GM21723 (cell line): ENCODE data around the gene USP2.

ENCODE experiments used
- ATAC-seq: cut with Tn5 transposase; IDR thresholded peaks from one replicate; pipeline ENCODE4 v1.9.1; 2021; ENCODE audit warnings: mild to moderate bottlenecking, moderate library complexity; ENCODE audit not compliant: unreplicated experiment

The USP2 gene

GRCh38 chr11:119363851-119364590 is 17.5 kb downstream of the USP2 start:
- no peak for ATAC-seq

DNA sequence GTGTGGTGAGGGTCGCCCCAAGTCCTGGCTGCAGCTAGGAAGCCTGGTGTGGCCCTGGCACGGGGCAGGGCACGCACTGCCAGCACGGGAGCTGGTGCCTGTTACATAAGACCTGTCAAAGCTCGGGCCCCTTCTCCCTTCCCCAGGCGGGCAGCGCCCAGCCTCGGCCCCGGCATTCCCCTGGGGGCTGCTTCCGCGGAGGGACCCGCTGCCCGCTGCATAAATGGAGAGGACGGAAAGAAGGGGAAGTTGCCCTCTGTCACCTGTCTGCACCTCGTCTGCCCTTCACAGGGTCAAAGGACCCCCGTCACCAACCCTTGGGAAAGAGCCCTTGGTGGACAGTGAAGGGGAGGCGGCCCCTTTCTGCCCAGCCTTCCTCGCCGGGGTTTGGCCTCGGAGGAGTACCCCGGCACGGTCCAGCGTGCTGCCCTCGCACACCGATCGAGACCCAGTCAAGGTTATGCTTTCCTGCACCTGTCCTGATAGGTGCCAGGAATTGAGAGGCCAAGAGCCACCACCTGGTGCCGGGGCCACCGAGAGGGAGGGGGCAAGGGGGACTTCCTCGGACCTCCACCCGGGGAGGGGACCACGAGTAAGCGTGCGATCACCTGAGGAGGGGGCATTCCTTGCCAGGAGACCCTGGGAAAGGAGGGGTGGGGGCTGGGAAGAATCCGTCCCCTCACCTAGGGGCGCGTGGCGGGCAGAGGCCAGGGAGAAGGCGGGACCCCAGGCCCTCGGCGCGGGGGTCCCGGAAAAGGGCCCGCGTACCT is 18.2 kb downstream of the USP2 start:
- ATAC-seq = no peak

DNA sequence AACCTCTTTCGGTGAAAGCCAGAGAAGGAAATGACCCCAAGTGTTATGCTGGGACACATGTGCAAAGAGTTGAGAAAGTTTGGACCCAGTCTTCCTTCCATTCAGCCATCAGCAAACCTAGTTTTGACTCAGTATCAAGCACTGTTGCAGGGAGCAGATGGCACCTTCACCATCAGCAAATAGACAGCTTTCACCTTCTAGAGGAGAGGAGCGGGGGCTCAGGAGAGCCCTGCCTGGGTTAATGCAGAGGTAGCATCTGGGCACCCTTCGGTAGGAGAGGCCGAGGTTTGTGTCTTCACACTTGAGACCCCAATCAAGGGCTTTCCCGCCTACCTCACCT is 18.8 kb downstream of the USP2 start:
- no peak for ATAC-seq

- no peak for ATAC-seq
Measured at GRCh38 chr11:119361941-119362725, 19.4 kb downstream of the USP2 start.

DNA sequence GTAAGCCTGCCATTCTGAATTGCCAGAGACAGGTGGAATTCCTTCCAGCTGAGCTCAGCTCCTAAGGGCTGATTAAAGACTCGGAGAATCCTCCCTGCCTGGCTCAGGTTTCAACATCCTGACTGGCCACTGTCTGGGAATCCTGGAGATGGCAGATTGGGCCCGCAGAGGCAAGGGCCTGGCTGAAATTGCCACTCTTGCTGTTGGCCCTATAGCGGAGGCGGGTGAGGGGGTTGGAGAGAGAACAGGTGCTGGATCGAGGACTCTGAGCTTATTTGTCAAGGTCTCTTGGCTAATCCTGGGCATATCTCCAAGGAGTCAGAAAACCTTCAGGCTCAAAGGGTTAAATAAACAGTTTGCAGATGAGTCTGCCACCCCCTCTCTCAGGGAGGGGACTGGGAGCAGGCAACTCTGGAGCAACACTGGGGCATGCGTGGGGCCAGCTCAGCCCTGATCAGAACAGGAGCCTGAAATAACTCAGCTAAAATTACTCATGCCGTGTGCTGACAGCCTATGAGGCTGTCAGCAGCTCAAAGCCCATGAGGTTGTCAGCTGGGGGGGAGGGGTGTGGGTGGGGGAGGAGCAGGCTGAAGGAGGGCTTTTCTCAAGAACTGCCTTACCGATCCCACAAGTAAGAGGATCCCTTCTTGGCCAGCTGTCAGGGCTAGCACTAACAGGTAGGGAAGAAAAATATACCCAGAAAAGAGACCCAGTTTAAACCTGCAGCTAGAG is 20.3 kb downstream of the USP2 start:
- ATAC-seq = no peak

DNA sequence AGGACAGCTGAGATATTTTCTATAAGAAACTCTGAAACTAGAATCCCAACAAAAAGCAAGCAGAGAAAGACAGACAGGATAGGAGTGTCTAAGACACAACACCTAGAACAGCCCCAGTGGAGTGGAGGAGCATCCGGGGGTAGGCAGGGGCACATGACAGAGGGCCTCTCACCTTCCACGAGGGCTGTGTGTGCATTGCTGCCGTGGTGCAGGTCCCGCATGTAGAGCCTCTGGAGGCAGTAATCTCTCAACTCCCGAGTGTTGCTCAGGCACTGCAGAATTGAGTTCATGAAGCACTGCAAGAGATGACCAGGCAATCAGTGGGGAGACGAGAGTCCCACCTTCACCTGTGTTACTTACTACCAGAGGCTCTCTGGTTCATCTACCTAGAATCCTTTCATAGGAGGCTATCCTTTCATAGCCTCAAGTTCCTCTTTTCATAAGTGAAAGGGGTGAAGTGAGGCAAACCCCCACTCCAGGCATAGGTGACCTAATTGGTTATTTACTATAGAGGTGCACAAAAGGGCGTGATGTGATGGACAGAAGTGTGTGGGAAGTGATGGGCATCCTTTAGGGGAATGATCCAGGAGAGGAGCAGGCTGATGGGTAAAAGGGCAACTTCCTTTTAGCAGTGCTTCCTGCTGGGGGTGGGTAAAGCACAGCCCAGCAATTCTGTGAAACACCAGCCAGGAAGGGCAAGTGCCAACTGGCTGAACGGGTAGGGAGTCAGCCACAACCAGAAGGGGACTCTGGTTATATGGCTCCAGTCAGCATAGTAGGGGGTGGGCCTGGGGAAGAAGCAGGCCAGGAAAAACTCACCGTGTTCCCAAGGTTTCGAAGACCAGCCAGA is 21.9 kb downstream of the USP2 start:
- no peak for ATAC-seq

DNA sequence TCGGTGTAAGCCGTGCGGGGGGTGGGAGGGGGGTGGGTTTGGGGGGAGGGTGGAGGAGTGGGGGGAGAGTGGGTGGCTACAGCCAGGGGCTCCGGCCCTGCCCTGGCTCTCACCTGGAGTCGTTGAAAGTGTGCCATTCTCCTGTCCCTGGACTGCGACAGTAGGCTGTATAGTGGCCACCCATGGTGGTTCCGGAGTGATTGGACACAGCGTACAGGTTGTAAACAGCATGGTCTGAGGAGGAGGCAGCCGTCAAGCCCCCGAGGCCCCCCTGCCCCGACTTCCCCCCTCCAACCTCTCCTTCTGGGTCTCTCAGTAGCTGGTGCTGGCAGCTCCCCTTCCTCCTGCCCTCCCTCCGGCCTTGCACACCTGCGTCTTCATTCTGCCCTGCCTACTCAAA is 24.4 kb downstream of the USP2 start:
- no peak for ATAC-seq

GRCh38 chr11:119356349-119357031 is 25.0 kb downstream of the USP2 start:
- ATAC-seq = peak; percentile 79

DNA sequence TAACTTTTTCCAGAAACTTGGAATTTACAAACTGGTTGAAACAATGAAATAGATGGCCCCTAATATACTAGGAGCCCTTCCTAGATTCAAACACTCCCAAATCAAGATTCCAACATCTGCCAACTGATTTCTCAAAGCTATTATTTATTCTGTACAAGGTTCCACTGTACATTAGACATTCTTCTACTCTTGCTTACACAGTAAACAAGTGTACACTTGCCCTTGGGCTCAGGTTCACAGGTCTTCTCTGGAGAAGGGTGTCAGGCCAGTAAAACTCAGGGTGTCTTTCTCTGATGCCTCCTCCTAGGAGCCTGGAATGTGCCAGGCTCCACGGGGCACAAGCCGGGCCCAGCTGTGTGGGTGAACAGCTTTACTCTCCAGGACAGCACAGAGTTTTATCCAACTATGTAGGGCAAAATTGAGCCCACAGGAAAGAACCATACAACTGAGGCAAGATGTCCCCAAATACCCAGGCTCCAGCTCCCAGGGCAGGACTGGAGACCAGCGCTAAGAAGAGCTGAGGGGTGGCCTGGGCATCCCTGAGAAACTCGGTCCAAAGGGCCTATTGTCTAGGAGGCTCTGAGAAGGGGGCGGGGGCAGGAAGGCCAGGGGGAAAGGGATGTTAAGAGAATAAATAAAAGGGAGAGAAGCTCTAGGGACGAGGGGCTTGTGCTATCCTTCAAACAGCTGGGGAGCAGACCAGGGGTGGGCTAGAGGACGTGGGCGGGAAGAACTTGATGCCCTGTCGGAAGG is 26.2 kb downstream of the USP2 start:
- ATAC-seq = no peak

GRCh38 chr11:119352857-119353260 is 28.6 kb downstream of the USP2 start:
- no peak for ATAC-seq

DNA sequence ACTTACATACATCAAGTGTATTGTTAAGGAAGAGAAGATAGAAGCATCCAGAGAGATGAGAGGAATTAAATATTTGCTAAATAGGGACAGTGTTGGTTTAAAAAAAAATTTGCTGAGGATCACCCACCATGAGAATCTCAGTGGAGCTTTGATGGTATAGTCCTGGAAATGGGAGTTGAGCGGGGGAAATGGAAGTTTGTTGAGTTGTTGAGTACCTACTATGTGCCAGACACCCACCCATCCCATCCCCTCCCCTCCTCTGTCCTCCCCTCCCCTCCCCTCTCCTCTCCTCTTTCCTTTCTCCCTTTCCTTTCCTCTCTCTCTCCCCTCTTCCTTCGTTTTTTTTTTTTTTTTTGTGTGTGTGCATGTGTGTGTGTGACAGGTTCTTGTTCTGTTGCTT is 30.3 kb downstream of the USP2 start:
- ATAC-seq = no peak

GRCh38 chr11:119350302-119350701 is 31.2 kb downstream of the USP2 start:
- no peak for ATAC-seq

GRCh38 chr11:119347940-119348605 is 33.4 kb downstream of the USP2 start:
- ATAC-seq = no peak

GRCh38 chr11:119347242-119347641 is 34.2 kb downstream of the USP2 start:
- ATAC-seq = no peak

- ATAC-seq = no peak
Measured at GRCh38 chr11:119346605-119347004, 34.9 kb downstream of the USP2 start, which contains the start of gene MFRP. Gene MFRP (minus strand): TSS chr11:119346705. CDS start chr11:119346513, 192 bp downstream.

DNA sequence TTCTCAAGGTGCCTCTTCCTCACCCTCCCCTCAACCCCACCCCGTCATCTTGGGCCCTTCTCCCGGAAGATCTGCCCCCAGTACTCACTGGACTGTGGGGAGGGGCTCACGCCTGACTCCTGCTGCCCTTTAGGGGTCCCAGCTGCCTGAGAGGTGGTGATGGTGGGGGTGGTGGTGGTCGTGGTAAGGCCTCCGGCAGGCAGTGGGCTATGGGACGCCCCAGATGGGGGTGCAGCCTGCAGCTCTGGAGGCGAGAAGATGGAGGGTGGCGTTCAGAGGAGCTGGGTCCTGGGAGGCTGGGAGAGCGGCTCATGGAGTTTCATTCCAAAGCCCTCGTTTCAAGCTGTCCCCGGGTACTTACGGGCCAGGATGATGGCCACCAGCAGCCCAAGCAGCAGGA is 35.8 kb downstream of the USP2 start:
- ATAC-seq = no peak

DNA sequence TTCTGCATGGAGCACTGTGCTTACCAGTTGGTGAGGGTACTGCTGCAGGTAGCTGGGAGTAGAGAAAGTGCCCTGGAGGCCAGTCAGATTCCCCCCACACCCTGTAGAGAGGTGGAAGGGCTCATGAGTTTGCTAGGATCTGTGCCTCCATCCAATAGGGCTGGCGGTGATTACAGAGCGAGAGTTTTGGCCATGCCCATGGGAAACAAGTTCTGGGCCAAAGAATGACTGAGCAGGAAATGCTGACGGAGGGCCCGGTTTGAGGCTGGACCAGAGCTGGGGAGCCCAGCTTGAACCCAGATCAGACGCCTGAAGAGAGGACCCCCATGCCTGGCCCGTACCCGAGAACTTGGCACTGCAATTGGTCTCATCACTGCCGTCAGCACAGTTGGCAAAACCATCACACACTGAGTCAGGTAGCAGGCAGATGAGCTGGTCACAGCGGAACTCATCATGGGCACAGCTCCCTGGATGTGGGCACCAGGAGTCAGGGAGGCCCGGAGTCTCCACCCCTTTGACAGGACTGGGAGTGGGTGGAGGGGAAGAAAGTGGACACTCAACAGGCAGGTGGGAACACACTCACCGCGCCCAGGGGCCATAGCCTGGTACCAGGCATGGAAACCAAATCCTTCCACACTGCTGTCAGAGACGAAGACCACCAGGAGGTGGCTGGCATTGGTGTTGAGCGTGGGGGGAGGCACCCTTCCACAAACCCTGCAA is 37.0 kb downstream of the USP2 start:
- no peak for ATAC-seq

GRCh38 chr11:119343726-119344125 is 37.8 kb downstream of the USP2 start:
- no peak for ATAC-seq
